ENCODE results near the gene BRD3OS. TPM values are rescaled to one million over a fixed set of nuclear protein-coding genes. Genes with fewer than 3 reads are reported as not detected.

BRD3OS gene
- total and polyA plus RNA-seq, 2 donors (not counting 3 experiments of a cell fraction or from before 2014, with no cell fraction given): 11.9 to 15.4 TPM

DNA sequence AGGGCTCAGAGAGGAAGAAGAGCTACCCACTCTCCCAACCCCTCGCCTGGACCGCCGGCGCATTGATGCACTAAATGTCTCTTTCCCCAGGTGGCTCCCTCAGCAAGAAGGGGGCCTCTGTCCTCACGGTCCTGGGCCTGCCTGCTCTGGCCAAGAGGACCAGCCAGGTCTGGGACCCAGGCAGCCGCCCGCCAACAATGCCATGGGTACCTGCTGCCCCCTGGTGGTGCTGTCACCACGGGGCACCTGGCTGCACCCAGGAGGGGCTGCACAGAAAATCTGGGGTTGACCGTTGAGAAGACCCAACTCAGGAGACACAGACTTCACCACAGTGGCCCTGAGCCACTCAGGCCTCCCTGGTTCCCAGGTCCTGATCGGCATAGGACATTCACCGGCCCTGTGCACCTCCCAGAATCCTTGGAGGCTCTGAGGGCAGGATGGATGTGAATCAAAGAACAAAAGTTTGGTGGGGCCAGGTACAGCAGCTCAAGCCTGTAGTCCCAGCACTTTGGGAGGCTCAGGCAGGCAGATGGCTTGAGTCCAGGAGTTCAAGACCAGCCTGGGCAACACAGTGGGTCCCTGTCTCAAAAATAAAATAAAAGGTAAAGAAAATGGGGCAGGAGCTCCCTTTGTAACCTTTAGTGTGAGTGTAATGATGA, 30.8 kb upstream of the BRD3OS start:
- POLR2A ChIA-PET: interaction anchor here (0.5 to 1.0 kb wide), 2 partner anchors 30 to 206 kb away, joined by 3 to 5 read pairs; no protein-coding TSS in a partner anchor
- Histone ChIP-seq H3K9ac (replicated peaks; ENCODE audit: extremely low read depth, insufficient read depth, low read length) (no peak overlapping the region), H3K27ac (ENCODE audit: insufficient read depth, low read depth, low read length) (no peak overlapping the region), H3K9me3 (replicated peaks; ENCODE audit: control insufficient read depth, insufficient read depth, low read length) (no peaks in the 10 kb centered on the region), H3K4me1 (ENCODE audit: control insufficient read depth, extremely low read depth, insufficient read depth, low read length) (peaks cover 15% of the 10 kb centered on the region), H3K36me3 (ENCODE audit: control insufficient read depth in 2 of 2, extremely low read depth in 1 of 2, insufficient read depth in 2 of 2, low read length in 2 of 2) (no peaks in the 10 kb centered on the region), H3K79me2 (ENCODE audit: control insufficient read depth, insufficient read depth, low read length) (peaks cover 26% of the 10 kb centered on the region), H3K9me1 (replicated peaks; ENCODE audit: control insufficient read depth, extremely low read depth, insufficient read depth, low read length) (no peaks in the 10 kb centered on the region), H4K20me1 (replicated peaks; ENCODE audit: control insufficient read depth, extremely low read depth, insufficient read depth, low read length) (no peaks in the 10 kb centered on the region), H2AFZ (ENCODE audit: low read depth, low read length) (no peak overlapping the region), H3K4me2 (ENCODE audit: insufficient read depth, low read length) (no peak overlapping the region), H3K4me3 (replicated peaks in 1 of 3; ENCODE audit: insufficient read depth in 1 of 3, low read depth in 1 of 3, low read length in 3 of 3) (no peak overlapping the region), H3K27me3 (ENCODE audit: control insufficient read depth in 2 of 2, insufficient read depth in 2 of 2, low read length in 2 of 2) (no peaks in the 10 kb centered on the region)
- CTCF ChIA-PET: interaction anchor here (0.8 to 5.5 kb wide), 33 partner anchors 11 to 462 kb away, joined by 3 to 232 read pairs (median 7); partner anchors contain the start of gene BRD3OS
- DNase-seq (ENCODE audit: low read depth, low spot score) (peak; percentile 71), FAIRE-seq (peak; percentile 78)
- intact Hi-C loops (cut with micrococcal nuclease): loop anchor here (1.0 to 5.0 kb wide), 6 partner anchors 105 to 461 kb away; no protein-coding TSS in a partner anchor
- no TSS peak for BruUV-seq (replicated peaks)
- dilution Hi-C loops (cut with MboI; ENCODE audit: extremely low pct_ligation_motif_present, low sequenced_read_pairs): no loop called here
- TF ChIP-seq JUN (IDR thresholded peaks at IDR 0.05; ENCODE audit: borderline replicate concordance, insufficient read depth, insufficient read length, low read depth) (no peak), POLR2A (IDR thresholded peaks at IDR 0.05; ENCODE audit: low read depth, low read length) (no peak)
- TF ChIP-seq, protein P1, sequence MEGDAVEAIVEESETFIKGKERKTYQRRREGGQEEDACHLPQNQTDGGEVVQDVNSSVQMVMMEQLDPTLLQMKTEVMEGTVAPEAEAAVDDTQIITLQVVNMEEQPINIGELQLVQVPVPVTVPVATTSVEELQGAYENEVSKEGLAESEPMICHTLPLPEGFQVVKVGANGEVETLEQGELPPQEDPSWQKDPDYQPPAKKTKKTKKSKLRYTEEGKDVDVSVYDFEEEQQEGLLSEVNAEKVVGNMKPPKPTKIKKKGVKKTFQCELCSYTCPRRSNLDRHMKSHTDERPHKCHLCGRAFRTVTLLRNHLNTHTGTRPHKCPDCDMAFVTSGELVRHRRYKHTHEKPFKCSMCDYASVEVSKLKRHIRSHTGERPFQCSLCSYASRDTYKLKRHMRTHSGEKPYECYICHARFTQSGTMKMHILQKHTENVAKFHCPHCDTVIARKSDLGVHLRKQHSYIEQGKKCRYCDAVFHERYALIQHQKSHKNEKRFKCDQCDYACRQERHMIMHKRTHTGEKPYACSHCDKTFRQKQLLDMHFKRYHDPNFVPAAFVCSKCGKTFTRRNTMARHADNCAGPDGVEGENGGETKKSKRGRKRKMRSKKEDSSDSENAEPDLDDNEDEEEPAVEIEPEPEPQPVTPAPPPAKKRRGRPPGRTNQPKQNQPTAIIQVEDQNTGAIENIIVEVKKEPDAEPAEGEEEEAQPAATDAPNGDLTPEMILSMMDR (IDR thresholded peaks at IDR 0.05; ENCODE audit: extremely low read depth in 1 of 2, insufficient read depth in 1 of 2, low read depth in 1 of 2, low read length in 2 of 2): peak; percentile 97
